GM21381 (cell line): Measurements from ENCODE around the gene AREG.
"Not testable (repeated sequence)": the region's sequence is repeated elsewhere in the genome, so short reads cannot be mapped to it uniquely, and the experiment has no call there.

Source experiments
- ATAC-seq: cut with Tn5 transposase; IDR thresholded peaks from one replicate; pipeline ENCODE4 v1.9.1; 2021; ENCODE audit warnings: mild to moderate bottlenecking, moderate library complexity; ENCODE audit not compliant: unreplicated experiment

AREG gene, protein sequence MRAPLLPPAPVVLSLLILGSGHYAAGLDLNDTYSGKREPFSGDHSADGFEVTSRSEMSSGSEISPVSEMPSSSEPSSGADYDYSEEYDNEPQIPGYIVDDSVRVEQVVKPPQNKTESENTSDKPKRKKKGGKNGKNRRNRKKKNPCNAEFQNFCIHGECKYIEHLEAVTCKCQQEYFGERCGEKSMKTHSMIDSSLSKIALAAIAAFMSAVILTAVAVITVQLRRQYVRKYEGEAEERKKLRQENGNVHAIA

DNA sequence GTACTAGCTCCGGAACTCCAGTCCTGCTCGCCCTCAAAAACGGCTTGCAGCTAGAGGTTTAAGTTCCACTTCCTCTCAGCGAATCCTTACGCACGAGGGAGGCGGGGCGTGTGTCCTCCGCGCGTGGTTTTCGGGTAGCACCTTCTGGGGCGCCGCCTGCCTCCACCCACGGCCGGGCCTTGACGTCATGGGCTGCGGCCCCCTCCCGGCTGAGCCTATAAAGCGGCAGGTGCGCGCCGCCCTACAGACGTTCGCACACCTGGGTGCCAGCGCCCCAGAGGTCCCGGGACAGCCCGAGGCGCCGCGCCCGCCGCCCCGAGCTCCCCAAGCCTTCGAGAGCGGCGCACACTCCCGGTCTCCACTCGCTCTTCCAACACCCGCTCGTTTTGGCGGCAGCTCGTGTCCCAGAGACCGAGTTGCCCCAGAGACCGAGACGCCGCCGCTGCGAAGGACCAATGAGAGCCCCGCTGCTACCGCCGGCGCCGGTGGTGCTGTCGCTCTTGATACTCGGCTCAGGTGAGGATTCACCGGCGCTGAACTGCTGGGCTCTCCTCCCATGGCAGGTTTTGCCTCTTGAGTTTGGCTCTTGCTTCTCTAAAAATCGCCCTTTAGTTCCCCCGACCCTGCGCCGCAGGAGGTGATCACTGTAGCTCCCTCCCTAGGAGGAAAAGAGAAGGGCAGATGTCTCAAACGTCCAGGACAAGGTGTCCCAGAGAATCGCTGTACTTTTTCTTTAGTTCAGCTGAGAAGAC is at the start of gene AREG:
AREG (plus strand) TSS at position 246 of the 752 bp plus-strand sequence; CDS start at position 456, 210 bp downstream.
- ATAC-seq, result peak; percentile 95

DNA sequence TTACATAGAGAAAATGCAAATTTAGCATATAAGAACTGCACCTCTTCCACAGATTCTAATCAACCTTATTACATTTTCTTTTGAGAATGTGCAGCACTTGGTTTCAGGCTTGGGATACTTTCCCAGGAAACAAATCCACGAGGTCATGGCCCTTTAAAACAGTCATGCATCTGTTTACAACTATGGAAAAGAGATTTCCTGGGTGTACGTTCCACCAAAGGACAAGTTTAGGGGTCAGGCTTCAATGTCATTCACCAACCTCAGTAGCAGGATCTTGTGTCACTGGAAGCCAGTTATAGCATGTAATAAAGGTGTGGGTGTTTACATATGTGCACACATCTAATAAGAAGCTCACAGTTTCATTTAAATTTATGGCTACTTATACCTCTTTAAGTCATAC is 49.3 kb upstream of the AREG start:
- no peak for ATAC-seq

DNA sequence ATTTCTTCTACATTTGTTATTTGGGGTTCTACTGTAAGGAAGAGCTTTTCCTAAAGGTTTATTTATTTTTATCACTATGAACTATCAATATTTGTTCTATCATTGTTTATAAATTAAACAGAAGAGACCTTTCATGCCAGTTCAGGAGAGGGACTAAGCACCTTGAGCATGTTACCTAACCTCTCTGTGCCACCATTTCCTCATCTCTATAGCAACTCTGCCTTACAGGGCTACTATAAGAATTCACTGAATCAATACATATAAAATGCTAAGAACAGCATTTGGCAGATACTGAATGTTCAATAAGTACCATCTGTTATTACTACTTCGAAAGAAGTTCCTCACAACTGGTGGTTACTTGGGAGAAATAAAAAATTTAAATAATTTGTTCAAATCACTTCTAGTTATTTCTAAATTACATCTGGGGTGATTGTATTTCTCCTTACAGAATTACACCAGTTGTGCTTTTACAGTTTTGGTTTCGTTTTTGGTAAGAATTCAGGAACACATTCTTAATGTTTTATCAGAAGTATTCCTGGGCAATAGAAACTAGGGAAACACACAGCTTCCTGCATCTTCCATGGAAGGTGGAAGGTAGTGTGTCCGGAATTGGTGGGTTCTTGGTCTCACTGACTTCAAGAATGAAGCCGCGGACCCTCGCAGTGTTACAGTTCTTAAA is 47.0 kb upstream of the AREG start:
- peak; percentile 41 for ATAC-seq

DNA sequence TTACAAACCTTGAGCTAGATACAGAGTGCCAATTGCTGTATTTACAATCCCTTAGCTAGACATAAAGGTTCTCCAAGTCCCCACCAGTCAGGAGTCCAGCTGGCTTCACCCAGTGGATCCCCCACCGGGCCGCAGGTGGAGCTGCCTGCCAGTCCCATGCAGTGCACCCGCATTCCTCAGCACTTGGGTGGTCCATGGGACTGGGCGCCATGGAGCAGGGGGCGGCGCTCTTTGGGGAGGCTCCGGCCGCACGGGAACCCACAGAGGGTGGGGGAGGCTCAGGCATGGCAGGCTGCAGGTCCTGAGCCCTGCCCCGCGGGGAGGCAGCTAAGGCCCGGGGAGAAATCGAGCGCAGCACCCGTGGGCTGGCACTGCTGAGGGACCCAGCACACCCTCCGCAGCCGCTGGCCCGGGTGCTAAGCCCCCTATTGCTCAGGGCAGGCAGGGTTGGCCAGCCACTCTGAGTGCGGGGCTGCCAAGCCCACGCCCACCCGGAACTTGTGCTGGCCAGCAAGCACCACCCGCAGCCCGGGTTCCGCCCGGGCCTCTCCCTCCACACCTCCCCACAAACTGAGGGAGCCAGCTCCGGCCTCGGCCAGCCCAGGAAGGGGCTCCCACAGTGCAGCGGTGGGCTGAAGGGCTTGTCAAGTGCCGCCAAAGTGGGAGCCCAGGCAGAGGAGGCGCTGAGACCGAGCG is 45.9 kb upstream of the AREG start:
- not testable (repeated sequence) for ATAC-seq

DNA sequence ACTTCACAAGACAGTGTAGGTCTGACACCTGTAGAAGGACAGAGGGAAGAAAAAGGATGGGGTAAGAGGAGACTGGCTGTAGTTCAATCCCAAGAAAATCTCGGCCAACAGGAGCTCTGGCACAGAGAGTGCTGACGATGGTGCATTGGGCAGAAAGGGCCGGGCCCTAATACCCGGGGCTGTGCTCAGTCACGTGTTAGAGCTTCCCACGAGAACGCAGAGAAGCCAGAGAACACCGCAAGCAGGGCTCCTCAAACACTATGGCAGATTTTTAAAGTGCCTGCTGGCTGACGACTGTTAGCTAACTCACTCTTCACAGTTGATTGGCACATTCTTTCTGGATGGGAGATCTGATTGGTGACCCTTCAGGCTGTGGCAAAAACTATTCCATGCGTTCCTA is 44.5 kb upstream of the AREG start:
- ATAC-seq, result no peak

DNA sequence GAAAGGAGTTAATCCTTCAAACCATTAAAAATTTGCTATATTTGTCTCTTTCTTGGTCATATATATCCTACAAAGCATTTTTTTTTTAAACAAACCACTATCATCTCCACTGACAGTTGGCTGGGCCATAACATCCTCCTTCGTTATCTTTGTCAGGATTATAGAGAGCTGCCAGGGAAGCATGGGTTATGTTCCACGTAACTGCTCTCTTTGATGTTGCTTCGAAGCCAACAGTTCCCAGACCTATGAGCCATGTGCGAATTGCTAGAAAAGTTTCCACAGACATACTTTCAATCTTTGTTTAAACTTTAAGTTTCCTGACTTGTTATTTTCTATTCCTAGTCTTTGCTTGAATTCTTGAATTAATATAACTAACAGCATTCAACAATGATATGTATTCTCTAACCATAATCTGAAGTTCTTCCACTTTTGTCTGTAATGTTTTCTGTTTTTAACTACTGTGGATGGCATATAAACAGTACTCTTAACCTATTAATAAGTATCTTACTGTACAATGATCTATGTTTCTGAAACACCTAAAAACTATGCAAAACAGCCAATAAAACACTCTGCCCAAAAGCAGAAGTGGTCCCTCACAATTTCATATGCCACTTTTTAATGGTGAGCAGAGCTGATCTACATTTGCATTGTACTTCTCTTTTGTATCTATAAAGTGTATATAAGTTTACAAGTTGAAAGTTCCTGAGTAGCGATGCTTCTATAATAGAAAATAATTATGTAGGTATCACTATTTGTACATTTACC is 42.1 kb upstream of the AREG start:
- ATAC-seq, result peak; percentile 97

DNA sequence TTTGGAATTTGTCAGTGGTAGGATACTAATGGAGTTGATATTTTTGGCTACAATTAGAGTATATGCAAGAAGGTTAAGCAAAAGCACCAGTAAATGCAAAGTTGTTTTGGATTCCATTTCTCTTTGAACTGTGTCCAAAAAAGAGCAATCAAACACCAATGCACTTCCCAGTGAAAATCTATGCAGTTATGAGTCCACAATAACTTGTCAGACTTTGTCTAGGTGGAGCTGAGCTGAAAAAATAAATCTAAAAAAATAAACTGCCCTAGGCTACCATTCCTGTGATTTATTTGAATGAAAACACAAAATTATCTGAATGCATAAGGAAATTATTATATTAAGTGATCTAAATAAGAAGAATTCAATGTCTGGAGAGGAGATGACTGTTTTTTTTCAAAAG is 37.0 kb upstream of the AREG start:
- no peak for ATAC-seq

DNA sequence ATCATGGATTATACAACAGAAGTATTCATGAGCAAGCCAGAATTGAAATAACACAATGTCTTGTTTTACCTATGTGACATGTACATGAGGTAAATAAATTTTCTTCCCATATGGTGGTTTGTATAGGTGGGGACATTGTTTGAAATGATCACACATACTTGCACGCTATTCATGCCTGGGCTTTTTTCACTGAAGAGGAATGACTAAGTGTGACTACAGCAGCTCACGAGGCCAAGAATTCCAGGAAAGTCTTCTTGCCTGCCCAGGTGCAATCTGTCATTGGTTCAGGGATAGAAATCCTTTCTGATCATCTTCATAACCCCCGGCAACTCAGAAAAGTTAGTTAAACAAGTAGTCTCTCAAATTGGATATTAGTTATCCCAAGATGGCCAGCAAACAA is 36.3 kb upstream of the AREG start:
- no peak for ATAC-seq

DNA sequence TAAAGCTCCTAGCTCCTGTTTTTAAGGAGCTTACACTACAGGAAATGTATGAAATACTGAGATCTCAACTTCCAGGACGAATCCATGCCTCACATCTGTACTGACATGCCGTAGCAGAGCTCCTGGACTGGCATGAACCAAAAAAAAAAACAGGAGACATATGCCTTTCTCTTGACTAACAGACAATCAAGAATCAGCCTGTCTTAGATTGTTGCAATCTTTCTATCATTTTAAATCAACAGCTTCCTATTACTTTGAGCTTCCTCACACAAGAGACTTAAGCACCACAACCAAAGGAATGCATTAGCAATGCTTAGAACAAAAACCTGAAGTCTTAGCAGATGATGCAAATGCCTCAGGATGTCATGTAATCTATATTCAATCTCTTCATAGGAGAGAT is 34.7 kb upstream of the AREG start:
- no peak for ATAC-seq

DNA sequence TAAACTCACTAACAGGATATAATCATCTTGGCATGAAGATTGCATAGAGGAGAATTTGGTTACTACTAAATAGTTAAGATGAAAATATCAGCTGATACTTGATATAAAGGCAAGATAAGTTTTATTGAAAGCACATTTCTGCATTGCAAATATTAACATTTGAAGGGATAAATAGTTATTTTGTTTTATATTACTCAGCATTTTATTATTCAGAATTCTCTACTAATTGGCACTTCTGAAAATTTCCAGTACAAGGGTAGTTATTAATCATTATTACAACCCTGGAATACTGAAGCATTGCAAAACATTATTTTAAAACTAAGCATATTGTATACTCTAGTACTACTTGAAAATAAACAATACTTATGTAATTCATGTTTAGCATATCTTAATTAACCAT is 32.7 kb upstream of the AREG start:
- no peak for ATAC-seq

DNA sequence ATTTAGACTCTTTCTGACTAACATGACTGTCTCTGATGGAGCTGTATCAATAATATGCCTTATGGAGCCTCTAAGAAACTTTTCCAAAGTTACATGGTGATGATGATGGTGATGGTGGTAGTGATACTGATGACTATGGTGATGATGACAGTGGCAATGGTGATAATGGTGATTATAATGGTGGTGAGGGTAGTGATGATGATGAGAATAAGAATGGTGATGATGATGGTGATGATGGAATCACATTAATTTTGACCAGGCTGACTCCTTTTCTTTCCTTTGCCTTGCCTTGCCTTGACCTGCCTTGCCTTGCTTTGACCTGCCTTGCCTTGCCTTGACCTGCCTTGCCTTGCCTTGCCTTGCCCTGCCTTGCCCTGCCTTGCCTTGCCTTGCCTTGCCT is 31.7 kb upstream of the AREG start:
- ATAC-seq, result no peak

DNA sequence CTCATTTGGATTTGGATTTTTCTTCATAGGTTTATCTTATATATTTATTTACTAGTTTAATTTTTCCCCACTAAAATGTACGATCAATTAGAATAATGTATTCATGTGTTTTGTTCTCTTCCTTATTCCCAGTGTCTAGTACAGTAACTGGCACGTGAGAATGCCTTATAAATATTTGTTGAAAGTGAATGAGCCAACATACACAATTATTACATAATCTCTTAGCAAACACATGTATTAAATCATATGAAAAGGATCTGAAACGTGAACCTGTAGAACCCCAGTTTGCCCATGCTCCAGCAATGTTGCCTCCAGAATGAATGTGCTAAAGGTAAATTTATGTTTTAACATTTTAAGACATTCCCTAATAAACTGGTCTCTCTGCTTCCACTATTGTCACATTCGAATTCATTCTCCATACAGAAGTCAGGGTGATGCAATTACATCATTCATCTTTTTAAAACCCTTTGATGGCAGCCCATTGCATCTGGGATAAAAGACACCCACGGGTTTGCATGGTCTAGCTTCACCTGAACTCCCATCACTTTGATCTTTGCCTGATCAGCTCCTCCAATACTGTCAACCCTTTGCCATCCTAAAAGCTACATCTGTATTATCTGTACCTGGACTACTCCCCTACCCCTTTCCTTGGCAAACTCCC is 30.7 kb upstream of the AREG start:
- no peak for ATAC-seq

DNA sequence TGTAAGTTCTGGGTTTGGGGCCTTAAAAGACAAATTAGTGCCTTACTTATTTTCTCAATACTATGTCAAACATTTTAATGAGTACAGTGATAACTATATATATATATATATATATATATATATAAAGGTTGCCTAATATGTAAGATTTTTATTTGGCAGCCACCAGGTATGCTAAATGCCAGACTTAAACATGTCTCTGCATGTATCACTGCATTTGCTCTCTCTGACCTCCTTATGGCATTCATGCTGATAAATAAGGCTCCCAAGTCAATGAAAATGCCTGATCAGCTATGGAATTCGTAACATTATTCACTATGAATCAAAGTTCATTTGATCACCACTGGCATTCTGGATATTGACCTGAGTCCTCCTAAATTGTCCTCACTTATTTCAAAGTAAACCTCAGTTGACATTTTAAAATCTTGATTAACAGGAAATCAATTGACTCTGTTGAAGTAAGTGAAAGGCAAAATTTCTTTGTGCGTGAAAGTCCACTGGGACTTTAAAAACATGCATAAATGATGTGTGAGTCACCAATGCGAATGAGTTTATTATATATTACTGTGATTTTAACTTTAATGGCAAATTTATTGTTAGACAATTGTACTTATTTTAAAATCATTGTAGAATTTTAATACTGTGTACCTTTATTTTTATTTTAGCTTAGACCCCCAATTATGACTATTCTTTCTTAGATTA is 29.2 kb upstream of the AREG start:
- no peak for ATAC-seq

DNA sequence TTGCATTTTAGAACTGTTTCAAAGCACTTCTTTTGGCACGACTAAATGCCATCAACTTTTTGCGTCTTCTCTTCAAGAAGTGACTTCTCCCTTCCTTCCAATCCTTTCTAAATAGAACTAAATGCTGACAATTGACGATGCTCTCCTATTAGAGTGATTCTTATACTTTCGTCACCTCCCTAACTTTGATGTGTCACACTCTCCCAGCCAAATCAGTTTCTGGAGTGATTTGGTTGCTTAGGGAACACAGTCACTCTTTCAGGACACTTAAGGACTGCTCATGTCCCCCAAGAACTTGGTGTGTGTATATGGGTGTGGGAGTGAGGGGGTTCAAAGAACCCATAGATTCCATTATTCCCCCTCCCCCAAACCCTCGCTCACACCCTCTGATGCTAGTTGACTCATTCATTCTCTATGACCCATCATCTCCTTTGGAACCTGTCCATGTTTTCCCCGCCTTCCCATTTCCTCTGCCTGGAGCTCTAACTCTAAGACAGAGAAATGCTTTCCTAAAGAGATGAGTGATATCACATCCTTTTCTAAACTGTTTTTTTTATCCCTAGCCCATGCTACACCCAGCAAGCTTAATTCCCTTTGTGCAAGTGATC is 26.8 kb upstream of the AREG start:
- no peak for ATAC-seq

DNA sequence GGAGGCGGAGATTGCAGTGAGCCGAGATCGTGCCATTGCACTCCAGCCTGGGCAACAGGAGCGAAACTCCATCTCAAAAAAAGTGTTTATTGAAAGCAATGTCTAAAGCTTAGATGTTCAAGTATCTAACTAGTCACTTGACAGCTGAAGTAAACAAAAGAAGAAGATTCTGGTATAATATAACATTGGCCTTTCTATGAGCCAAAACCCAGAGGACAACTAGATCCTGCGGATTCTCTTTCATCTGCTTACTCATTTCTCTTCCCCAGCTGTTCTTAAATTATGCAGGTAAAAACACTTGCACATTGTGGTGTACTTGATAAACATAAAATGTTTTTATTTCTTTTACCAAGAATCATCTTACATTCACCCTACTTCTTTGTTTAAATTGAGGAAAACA is 24.1 kb upstream of the AREG start:
- no peak for ATAC-seq

DNA sequence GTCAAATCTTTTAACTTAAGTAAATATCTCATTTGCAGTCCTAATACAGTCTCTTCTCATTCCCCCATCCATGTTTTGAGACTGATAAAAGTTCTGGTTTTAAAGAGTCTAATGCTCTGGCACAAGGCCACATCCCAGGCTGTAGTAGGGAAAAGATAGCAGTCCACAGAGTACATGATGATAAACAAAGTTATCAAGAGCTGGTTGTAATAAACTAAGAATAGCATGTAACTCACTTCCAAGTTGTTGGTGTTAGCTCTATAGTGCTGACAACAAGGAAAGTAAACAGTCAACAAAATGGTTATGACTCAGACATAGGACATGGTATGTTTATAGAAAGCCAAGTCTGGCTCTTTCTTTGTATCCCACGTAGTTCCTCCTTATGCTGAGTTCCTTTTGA is 21.8 kb upstream of the AREG start:
- ATAC-seq, result no peak

DNA sequence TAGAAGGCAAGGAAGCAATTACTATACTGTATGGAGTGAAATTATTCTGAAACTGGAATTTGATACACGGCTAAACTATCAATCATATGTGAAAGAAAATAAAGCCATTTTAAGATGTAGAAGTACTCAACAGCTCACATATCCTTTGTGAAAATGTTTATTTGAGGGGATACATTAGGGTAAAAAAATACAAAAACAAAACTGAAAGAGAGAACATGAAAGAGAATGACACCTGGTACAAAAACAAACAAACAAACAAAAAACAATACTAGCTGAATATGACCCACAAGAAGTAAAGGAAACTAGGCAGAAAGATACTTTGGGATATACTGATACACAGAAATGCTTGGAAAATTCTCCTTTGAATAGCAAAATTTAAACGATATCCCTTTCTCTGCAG is 20.8 kb upstream of the AREG start:
- ATAC-seq, result no peak

DNA sequence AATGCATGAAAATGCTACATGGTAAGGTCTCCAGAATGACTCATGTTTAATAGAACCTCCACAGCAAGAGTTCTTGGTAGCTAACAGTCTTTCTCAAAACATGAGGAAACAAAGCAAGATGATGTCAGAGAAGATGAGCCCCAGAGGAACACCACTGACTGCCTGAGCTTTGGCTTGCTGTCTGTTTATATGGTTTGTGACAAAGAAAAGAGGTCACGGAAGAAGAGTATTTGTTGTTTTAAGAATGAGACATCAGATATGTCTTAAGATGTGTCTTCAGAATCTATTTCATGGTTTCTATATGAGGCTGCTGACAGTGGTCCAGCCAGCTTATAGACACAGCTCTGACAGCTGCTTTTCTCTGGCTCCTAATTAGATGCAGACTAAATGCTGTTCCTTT is 18.8 kb upstream of the AREG start:
- ATAC-seq, result no peak

DNA sequence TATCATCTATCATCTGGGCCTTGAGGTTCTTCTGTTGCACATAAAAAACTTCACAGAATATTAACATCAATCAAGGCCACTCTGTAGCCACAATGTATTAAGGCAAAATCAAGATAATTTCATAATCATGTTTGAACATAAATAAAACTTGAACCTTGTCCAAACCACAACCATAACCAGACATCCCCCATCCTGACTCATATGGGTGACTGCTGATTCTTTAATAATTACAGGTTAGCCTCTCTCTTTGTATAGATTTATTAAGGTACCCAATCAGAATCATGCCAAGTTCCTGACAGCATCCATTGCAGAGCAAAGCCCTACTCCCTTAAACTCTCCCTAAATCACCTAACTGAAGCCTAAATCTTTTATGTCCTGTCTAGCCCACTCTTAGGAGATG is 16.7 kb upstream of the AREG start:
- no peak for ATAC-seq
